A549 (cell line): ENCODE results near the gene TPRG1L. TPM values are rescaled to one million over a fixed set of nuclear protein-coding genes. Genes with fewer than 3 reads are reported as not detected.
A peak's percentile ranks its signal among the peaks of the same experiment; 100 is the strongest.

Experiments used
- ATAC-seq, 2 experiments: fragments of 200-7000 bp in 1 of 2; fragments of >200 bp in 1 of 2; cut with Nextera tagmentation in 1 of 2; cut with Tn5 transposase in 1 of 2; 3 replicates each; pipeline versions ENCODE4 v1.8.0 to v1.9.1; 2018 to 2020; ENCODE audit warnings: mild to moderate bottlenecking in 1 of 2, moderate library complexity in 1 of 2
- CTCF ChIA-PET: fragments of 300-600 bp; sonication (Branson Sonifier 250); formaldehyde crosslinking; extraction: SDS; loops from one replicate; lab custom pipeline; 2021; ENCODE audit warnings: antibody characterized with exemption, inconsistent platforms; lab: Yijun Ruan, JAX
- POLR2A ChIA-PET: fragments of 350-600 bp; formaldehyde crosslinking; extraction: SDS; loops from one replicate; lab custom pipeline; 2021; ENCODE audit warnings: antibody characterized with exemption, inconsistent platforms; lab: Yijun Ruan, JAX
- DNase-seq, 2 experiments: peaks; one replicate each; pipeline versions ENCODE4 v3.0.0 to v3.0.0-alpha.2; 2011 to 2016; ENCODE audit warnings: low read depth in 1 of 2, low spot score in 1 of 2
- FAIRE-seq: peaks from 2 replicates; lab custom pipeline; 2011; peaks lifted over from hg19 to GRCh38; lab: Jason Lieb, UNC
- H3K27ac ChIP-seq, 2 experiments: fragments of >200 bp; sonication (Bioruptor Twin); formaldehyde crosslinking; 3 replicates each; pipeline ENCODE4 v1.5.1; 2016 to 2017
- H3K4me1 ChIP-seq: fragments of >200 bp; sonication (Bioruptor Twin); formaldehyde crosslinking; 3 replicates; pipeline ENCODE4 v1.6.1; 2016
- H3K4me2 ChIP-seq: fragments of >200 bp; sonication (Bioruptor Twin); formaldehyde crosslinking; 3 replicates; pipeline ENCODE4 v1.6.1; 2016
- H3K4me3 ChIP-seq: fragments of >200 bp; sonication (Bioruptor Twin); formaldehyde crosslinking; 3 replicates; pipeline ENCODE4 v1.5.1; 2016
- H3K9me3 ChIP-seq: fragments of >200 bp; sonication (Bioruptor Twin); formaldehyde crosslinking; 3 replicates; pipeline ENCODE4 v1.6.1; 2016
- CBX8 ChIP-seq: fragments of 200-600 bp; sonication (generic); IDR thresholded peaks from 2 replicates; pipeline ENCODE4 v1.6.1; 2016
- CEBPB ChIP-seq, 2 experiments: fragments of >200 bp in 1 of 2; sonication (Bioruptor Twin) in 1 of 2; formaldehyde crosslinking in 1 of 2; IDR thresholded peaks; 2 replicates each; pipeline ENCODE4 v1.6.1; 2012 to 2016
- ESRRA ChIP-seq: fragments of 150-350 bp; IDR thresholded peaks from 2 replicates; pipeline ENCODE4 v1.6.1; 2014; ENCODE audit warnings: mild to moderate bottlenecking, low read length, borderline replicate concordance
- FOSL2 ChIP-seq, 2 experiments: fragments of 450-650 bp in 1 of 2; fragments of >200 bp in 1 of 2; sonication (Bioruptor Twin) in 1 of 2; formaldehyde crosslinking; IDR thresholded peaks; 2 replicates each; pipeline versions ENCODE4 v1.5.0 to v1.6.1; 2016 to 2020; ENCODE audit warnings: mild to moderate bottlenecking in 1 of 2, moderate library complexity in 1 of 2
- FOXS1 ChIP-seq: fragments of 250-450 bp; sonication (Bioruptor Pico); IDR thresholded peaks from 2 replicates; pipeline ENCODE4 v1.5.0; 2020; ENCODE audit warnings: mild to moderate bottlenecking, moderate library complexity
- GATA3 ChIP-seq: IDR thresholded peaks from 2 replicates; pipeline ENCODE4 v1.6.1; 2012; ENCODE audit warnings: borderline replicate concordance
- HOXA7 ChIP-seq: fragments of 250-450 bp; sonication (Bioruptor Pico); IDR thresholded peaks from 2 replicates; pipeline ENCODE4 v1.5.0; 2020; ENCODE audit warnings: mild to moderate bottlenecking, moderate library complexity
- HOXB13 ChIP-seq: fragments of 250-450 bp; sonication (Bioruptor Pico); IDR thresholded peaks from 2 replicates; pipeline ENCODE4 v1.5.0; 2020; ENCODE audit warnings: low read depth, mild to moderate bottlenecking, moderate library complexity
- KDM5A ChIP-seq: fragments of 200-600 bp; sonication (generic); IDR thresholded peaks from 2 replicates; pipeline ENCODE4 v1.6.1; 2016; ENCODE audit warnings: antibody characterized with exemption, mild to moderate bottlenecking
- MAZ ChIP-seq: fragments of 150-350 bp; IDR thresholded peaks from 2 replicates; pipeline ENCODE4 v1.6.1; 2014; ENCODE audit warnings: antibody characterized with exemption, low read depth, low read length, borderline replicate concordance
- NFE2L2 ChIP-seq: fragments of 150-350 bp; conservative IDR thresholded peaks from 2 replicates; pipeline ENCODE4 v1.6.1; 2014; ENCODE audit warnings: low read length
- NPAS2 ChIP-seq: fragments of 250-450 bp; sonication (Bioruptor Pico); IDR thresholded peaks from 2 replicates; pipeline ENCODE4 v1.8.0; 2022; ENCODE audit warnings: mild to moderate bottlenecking, moderate library complexity, borderline replicate concordance
- POLR2AphosphoS2 ChIP-seq: conservative IDR thresholded peaks from 2 replicates; pipeline ENCODE4 v1.6.1; 2012; ENCODE audit warnings: low read length, improper control_type of control experiment, inconsistent platforms
- RARB ChIP-seq: fragments of 250-450 bp; sonication (Bioruptor Pico); IDR thresholded peaks from 2 replicates; pipeline ENCODE4 v1.8.0; 2021; ENCODE audit warnings: mild to moderate bottlenecking, moderate library complexity
- RNF2 ChIP-seq: fragments of 200-600 bp; sonication (generic); IDR thresholded peaks from 2 replicates; pipeline ENCODE4 v1.6.1; 2016; ENCODE audit warnings: low read depth, mild to moderate bottlenecking, antibody characterized with exemption, moderate library complexity, borderline replicate concordance
- SMC3 ChIP-seq: fragments of >200 bp; sonication (Bioruptor Twin); formaldehyde crosslinking; IDR thresholded peaks from 3 replicates; pipeline ENCODE4 v1.6.1; 2018; ENCODE audit warnings: inconsistent platforms
- SREBF2 ChIP-seq: fragments of 450-650 bp; IDR thresholded peaks from 2 replicates; pipeline ENCODE4 v1.6.1; 2014; ENCODE audit warnings: mild to moderate bottlenecking, moderate library complexity
- TFCP2L1 ChIP-seq: fragments of 250-450 bp; sonication (Bioruptor Pico); IDR thresholded peaks from 2 replicates; pipeline ENCODE4 v1.5.0; 2021; ENCODE audit warnings: mild to moderate bottlenecking
- ZFP36 ChIP-seq: fragments of 450-650 bp; IDR thresholded peaks from 2 replicates; pipeline ENCODE4 v1.6.1; 2014; ENCODE audit warnings: borderline replicate concordance; ENCODE audit not compliant: partially characterized antibody
- WGBS: methylation state at CpG from one replicate; pipeline ENCODE4 v1.1.6; 2017; ENCODE audit errors: missing lambda C conversion rate; 5-methylcytosine and 5-hydroxymethylcytosine counted together
- polyA plus RNA-seq, 4 experiments: library from polyadenylated mRNA; depleted of rRNA in 3 of 4; stranded (reverse); fragments of >200 nt; fragmentation: RNase III in 1 of 4; extraction: RNeasy Plus Mini Kit Qiagen cat#74134 plus additional on column Dnase treatment in 1 of 4; gene quantifications; 2 replicates in 3 of 4; 3 replicates in 1 of 4; pipeline ENCODE4 v1.2.3, GENCODE V29; 2011 to 2017
- TF ChIP-seq, protein P1 (sequence below): IDR thresholded peaks from 2 replicates; pipeline ENCODE4 v1.6.1; 2012
- TF ChIP-seq, protein P2 (sequence below): fragments of >200 bp; sonication (Bioruptor Twin); formaldehyde crosslinking; IDR thresholded peaks from 3 replicates; pipeline ENCODE4 v1.5.1; 2016
- TF ChIP-seq, protein P3 (sequence below): fragments of 200-600 bp; sonication (generic); IDR thresholded peaks from 2 replicates; pipeline ENCODE4 v1.6.1; 2016; ENCODE audit warnings: antibody characterized with exemption, mild to moderate bottlenecking, moderate library complexity
- TF ChIP-seq, protein P4 (sequence below): fragments of >200 bp; sonication (Bioruptor Twin); formaldehyde crosslinking; IDR thresholded peaks from 3 replicates; pipeline ENCODE4 v1.6.1; 2016
- TF ChIP-seq, protein P5 (sequence below): IDR thresholded peaks from 2 replicates; pipeline ENCODE4 v1.6.1; 2012

The TPRG1L gene
- polyA plus RNA-seq, 2 of the 4 experiments (the other 2 are of a cell fraction): 13.1 to 20.1 TPM

DNA sequence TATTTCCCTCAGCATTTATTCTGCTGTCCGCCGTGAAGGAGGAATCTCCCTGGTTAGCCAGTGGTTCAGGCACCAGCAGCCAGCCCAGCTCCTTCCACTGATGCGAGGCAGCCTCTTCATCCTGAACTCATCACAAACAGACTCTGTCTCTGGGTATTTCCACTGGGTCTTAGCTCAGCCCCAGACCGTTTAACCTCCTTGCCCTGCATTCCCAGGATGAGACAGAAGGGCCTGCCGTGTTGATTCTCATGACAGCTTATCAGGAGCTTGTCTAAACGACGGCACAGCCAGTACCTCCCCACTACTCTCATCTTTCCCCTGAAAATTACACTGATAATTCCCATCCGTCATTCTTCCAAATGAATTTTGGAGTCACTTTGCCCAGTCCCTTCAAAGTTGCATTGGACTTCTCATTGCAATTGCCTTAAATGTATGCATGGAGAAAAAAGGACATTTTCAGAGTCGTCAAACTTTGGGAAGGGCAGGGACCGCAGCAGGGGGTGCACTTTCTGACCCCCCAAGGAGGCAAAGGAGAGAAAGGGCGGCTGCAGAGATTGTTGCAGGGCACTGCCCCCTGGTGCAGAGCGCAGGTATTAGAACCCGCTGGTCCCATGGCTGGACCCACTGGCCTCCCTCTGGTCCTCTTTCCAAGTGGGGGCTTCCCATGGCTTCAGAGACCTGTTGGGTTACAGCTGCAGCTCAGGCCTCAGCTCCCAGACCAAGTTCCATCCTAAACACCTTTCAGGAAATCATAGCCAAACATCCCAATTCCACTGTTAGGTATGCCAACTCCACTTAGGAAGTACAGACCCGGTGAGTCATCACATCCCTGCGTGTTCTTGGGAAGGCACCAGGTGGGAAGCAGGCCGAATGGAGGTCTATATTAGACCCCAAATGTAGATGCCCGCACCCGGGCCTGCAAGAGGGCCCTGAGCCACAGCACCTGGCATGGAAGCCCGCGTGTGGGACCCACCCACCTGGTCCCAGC lies 9.8 kb upstream of the TPRG1L start (continued):
- no peak for TF ChIP-seq ESRRA
- TF ChIP-seq, protein P1, sequence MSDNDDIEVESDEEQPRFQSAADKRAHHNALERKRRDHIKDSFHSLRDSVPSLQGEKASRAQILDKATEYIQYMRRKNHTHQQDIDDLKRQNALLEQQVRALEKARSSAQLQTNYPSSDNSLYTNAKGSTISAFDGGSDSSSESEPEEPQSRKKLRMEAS: no peak
- TF ChIP-seq FOXS1 (CRISPR knock-in tag): no peak
- TF ChIP-seq FOSL2 (IDR thresholded peaks at IDR 0.05): no peak
- peak; percentile 65 for TF ChIP-seq FOSL2 (CRISPR knock-in tag; IDR thresholded peaks at IDR 0.05)
- no peak for TF ChIP-seq ZFP36
- no peak for TF ChIP-seq SREBF2
- no peak for TF ChIP-seq HOXA7 (CRISPR knock-in tag)
- no peak for TF ChIP-seq MAZ
- TF ChIP-seq, protein P2, sequence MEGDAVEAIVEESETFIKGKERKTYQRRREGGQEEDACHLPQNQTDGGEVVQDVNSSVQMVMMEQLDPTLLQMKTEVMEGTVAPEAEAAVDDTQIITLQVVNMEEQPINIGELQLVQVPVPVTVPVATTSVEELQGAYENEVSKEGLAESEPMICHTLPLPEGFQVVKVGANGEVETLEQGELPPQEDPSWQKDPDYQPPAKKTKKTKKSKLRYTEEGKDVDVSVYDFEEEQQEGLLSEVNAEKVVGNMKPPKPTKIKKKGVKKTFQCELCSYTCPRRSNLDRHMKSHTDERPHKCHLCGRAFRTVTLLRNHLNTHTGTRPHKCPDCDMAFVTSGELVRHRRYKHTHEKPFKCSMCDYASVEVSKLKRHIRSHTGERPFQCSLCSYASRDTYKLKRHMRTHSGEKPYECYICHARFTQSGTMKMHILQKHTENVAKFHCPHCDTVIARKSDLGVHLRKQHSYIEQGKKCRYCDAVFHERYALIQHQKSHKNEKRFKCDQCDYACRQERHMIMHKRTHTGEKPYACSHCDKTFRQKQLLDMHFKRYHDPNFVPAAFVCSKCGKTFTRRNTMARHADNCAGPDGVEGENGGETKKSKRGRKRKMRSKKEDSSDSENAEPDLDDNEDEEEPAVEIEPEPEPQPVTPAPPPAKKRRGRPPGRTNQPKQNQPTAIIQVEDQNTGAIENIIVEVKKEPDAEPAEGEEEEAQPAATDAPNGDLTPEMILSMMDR: peak; percentile 61
- TF ChIP-seq, all 56 proteins: peak for 4

DNA sequence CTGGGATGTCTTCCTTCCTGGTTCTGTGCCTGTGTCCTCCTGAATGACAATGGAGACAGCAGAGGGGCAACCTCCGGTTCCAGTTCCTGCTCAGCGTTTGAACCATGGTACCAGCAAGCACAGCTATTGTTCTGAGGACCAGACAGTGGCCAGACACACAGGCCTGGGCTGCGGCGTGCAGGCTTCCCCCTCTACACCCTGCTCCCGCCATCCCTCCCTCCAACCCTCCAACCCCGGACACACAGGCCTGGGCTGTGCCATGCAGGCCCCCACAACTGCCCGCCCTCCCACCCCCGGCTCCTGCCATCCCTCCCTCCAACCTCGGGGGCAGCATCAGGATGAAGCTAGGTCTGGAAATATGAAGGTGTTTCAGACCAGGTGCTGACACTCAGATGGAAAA lies 8.0 kb upstream of the TPRG1L start:
- POLR2A ChIA-PET: no interaction called here
- H3K4me3 ChIP-seq: no peak overlapping the region
- TF ChIP-seq HOXA7 (CRISPR knock-in tag) (no peak), TFCP2L1 (no peak), FOXS1 (CRISPR knock-in tag) (no peak), RARB (CRISPR knock-in tag) (no peak), NFE2L2 (no peak), KDM5A (no peak), SMC3 (no peak), RNF2 (no peak), ESRRA (no peak), CEBPB (IDR thresholded peaks at IDR 0.05) (no peak), POLR2AphosphoS2 (no peak), NPAS2 (CRISPR knock-in tag) (no peak), HOXB13 (no peak), CBX8 (no peak), GATA3 (no peak)
- TF ChIP-seq, protein P3, sequence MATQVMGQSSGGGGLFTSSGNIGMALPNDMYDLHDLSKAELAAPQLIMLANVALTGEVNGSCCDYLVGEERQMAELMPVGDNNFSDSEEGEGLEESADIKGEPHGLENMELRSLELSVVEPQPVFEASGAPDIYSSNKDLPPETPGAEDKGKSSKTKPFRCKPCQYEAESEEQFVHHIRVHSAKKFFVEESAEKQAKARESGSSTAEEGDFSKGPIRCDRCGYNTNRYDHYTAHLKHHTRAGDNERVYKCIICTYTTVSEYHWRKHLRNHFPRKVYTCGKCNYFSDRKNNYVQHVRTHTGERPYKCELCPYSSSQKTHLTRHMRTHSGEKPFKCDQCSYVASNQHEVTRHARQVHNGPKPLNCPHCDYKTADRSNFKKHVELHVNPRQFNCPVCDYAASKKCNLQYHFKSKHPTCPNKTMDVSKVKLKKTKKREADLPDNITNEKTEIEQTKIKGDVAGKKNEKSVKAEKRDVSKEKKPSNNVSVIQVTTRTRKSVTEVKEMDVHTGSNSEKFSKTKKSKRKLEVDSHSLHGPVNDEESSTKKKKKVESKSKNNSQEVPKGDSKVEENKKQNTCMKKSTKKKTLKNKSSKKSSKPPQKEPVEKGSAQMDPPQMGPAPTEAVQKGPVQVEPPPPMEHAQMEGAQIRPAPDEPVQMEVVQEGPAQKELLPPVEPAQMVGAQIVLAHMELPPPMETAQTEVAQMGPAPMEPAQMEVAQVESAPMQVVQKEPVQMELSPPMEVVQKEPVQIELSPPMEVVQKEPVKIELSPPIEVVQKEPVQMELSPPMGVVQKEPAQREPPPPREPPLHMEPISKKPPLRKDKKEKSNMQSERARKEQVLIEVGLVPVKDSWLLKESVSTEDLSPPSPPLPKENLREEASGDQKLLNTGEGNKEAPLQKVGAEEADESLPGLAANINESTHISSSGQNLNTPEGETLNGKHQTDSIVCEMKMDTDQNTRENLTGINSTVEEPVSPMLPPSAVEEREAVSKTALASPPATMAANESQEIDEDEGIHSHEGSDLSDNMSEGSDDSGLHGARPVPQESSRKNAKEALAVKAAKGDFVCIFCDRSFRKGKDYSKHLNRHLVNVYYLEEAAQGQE: no peak
- TF ChIP-seq, protein P4, sequence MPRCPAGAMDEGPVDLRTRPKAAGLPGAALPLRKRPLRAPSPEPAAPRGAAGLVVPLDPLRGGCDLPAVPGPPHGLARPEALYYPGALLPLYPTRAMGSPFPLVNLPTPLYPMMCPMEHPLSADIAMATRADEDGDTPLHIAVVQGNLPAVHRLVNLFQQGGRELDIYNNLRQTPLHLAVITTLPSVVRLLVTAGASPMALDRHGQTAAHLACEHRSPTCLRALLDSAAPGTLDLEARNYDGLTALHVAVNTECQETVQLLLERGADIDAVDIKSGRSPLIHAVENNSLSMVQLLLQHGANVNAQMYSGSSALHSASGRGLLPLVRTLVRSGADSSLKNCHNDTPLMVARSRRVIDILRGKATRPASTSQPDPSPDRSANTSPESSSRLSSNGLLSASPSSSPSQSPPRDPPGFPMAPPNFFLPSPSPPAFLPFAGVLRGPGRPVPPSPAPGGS: no peak
- TF ChIP-seq, protein P5, sequence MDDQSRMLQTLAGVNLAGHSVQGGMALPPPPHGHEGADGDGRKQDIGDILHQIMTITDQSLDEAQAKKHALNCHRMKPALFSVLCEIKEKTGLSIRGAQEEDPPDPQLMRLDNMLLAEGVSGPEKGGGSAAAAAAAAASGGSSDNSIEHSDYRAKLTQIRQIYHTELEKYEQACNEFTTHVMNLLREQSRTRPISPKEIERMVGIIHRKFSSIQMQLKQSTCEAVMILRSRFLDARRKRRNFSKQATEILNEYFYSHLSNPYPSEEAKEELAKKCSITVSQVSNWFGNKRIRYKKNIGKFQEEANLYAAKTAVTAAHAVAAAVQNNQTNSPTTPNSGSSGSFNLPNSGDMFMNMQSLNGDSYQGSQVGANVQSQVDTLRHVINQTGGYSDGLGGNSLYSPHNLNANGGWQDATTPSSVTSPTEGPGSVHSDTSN: no peak

More for the DNA sequence above, 8.0 kb upstream of the TPRG1L start:
- H3K4me2 ChIP-seq: no peak overlapping the region
- 81% methylated on average over 5 of the region's 9 CpGs for WGBS
- peaks cover 28% of the 10 kb centered on the region for H3K4me1 ChIP-seq
- CTCF ChIA-PET: interaction anchor here (0.7 to 1.5 kb wide), 4 partner anchors 28 to 164 kb away, joined by 3 to 5 read pairs (median 3); no protein-coding TSS in a partner anchor
- no peak overlapping the region for H3K27ac ChIP-seq
- DNase-seq (no peak), FAIRE-seq (no peak), ATAC-seq (no peak)
- no peaks in the 10 kb centered on the region for H3K9me3 ChIP-seq
